Panc1 (cell line): ENCODE measurements around the gene ALOX5AP.

Source experiments
- POLR2AphosphoS5 ChIP-seq: IDR thresholded peaks from 2 replicates; pipeline ENCODE4 v1.6.1; 2012; ENCODE audit warnings: mild to moderate bottlenecking, low read depth, low read length, moderate library complexity
- SIN3A ChIP-seq: IDR thresholded peaks from 2 replicates; pipeline ENCODE4 v1.6.1; 2012; ENCODE audit warnings: low read depth, mild to moderate bottlenecking, low read length, moderate library complexity, borderline replicate concordance; ENCODE audit not compliant: insufficient read depth
- TCF7L2 ChIP-seq: IDR thresholded peaks from 2 replicates; pipeline ENCODE4 v1.6.1; 2011; ENCODE audit warnings: mild to moderate bottlenecking, low read depth, low read length, inconsistent platforms
- TF ChIP-seq, protein P1 (sequence below), 2 experiments: IDR thresholded peaks; 2 replicates each; pipeline ENCODE4 v1.6.1; 2011 to 2012; ENCODE audit warnings: low read depth in 2 of 2, control low read depth in 1 of 2, low read length in 1 of 2, mild to moderate bottlenecking in 1 of 2, moderate library complexity in 1 of 2; ENCODE audit not compliant: insufficient read depth in 1 of 2
- TF ChIP-seq, protein P2 (sequence below): fragments of 450-650 bp; IDR thresholded peaks from 2 replicates; pipeline ENCODE4 v1.5.1; 2017; ENCODE audit warnings: mild to moderate bottlenecking

DNA sequence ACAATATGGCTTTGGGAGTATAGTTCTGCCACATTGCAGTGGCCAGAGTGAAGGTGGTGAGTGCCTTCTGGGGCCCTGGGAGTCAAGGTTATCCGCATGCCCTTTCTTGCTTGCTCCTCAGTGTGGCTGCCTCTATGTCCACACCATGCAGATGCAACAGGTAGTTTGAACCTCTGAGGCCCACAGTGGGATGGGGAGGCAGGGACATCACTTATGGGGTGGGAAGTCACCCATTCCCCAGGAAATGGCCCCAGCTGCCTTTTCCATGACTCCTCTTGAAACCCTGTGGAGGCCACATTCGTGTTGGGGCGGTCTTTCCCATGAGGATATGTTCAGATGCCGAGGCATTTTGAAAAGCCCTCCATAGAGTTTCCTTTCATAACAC is 20.0 kb upstream of the ALOX5AP start:
- TF ChIP-seq, protein P1, sequence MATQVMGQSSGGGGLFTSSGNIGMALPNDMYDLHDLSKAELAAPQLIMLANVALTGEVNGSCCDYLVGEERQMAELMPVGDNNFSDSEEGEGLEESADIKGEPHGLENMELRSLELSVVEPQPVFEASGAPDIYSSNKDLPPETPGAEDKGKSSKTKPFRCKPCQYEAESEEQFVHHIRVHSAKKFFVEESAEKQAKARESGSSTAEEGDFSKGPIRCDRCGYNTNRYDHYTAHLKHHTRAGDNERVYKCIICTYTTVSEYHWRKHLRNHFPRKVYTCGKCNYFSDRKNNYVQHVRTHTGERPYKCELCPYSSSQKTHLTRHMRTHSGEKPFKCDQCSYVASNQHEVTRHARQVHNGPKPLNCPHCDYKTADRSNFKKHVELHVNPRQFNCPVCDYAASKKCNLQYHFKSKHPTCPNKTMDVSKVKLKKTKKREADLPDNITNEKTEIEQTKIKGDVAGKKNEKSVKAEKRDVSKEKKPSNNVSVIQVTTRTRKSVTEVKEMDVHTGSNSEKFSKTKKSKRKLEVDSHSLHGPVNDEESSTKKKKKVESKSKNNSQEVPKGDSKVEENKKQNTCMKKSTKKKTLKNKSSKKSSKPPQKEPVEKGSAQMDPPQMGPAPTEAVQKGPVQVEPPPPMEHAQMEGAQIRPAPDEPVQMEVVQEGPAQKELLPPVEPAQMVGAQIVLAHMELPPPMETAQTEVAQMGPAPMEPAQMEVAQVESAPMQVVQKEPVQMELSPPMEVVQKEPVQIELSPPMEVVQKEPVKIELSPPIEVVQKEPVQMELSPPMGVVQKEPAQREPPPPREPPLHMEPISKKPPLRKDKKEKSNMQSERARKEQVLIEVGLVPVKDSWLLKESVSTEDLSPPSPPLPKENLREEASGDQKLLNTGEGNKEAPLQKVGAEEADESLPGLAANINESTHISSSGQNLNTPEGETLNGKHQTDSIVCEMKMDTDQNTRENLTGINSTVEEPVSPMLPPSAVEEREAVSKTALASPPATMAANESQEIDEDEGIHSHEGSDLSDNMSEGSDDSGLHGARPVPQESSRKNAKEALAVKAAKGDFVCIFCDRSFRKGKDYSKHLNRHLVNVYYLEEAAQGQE (IDR thresholded peaks at IDR 0.05; ENCODE audit: insufficient read depth in 1 of 2, low read depth in 2 of 2, low read length in 1 of 2), result no peak
- TF ChIP-seq, protein P2, sequence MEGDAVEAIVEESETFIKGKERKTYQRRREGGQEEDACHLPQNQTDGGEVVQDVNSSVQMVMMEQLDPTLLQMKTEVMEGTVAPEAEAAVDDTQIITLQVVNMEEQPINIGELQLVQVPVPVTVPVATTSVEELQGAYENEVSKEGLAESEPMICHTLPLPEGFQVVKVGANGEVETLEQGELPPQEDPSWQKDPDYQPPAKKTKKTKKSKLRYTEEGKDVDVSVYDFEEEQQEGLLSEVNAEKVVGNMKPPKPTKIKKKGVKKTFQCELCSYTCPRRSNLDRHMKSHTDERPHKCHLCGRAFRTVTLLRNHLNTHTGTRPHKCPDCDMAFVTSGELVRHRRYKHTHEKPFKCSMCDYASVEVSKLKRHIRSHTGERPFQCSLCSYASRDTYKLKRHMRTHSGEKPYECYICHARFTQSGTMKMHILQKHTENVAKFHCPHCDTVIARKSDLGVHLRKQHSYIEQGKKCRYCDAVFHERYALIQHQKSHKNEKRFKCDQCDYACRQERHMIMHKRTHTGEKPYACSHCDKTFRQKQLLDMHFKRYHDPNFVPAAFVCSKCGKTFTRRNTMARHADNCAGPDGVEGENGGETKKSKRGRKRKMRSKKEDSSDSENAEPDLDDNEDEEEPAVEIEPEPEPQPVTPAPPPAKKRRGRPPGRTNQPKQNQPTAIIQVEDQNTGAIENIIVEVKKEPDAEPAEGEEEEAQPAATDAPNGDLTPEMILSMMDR, result no peak
- TF ChIP-seq POLR2AphosphoS5 (no peak), SIN3A (no peak), TCF7L2 (no peak)
